ENCODE results near the gene PPCDC. TPM values are rescaled to one million over a fixed set of nuclear protein-coding genes. Genes with fewer than 3 reads are reported as not detected.

PPCDC gene
- total and polyA plus RNA-seq, 12 donors, result 17.4 to 36.4 (median 24.7) TPM

DNA sequence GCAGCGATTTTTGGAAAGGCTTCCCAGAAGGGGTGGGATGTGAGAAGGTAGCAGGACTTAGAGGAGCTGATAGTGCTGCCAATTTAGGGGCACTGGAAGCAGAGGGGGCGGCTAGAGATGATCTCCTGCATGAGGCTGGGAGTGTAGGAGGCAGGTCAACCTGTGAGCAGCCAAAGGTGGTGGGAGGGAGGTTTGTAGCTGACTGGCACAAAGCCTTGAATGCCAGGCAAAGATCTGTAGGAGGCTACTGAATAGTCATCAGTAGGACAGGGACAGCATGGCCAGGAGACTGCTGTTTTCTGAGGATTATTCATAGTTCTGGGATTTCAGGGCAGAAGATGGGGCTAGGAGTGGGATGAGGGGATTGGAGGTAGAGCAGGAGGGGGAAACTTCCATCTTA is 25.8 kb upstream of the PPCDC start:
- Histone ChIP-seq H3K27ac (no peak overlapping the region), H3K27me3 (no peaks in the 10 kb centered on the region), H3K36me3 (replicated peaks in 1 of 2) (no peaks in the 10 kb centered on the region), H3K4me3 (no peak overlapping the region), H3K9me3 (replicated peaks in 1 of 3) (no peaks in the 10 kb centered on the region), H3K4me1 (replicated peaks in 1 of 2) (peaks cover 6 to 15% of the 10 kb centered on the region in 2 donors)
- TF ChIP-seq, protein P1, sequence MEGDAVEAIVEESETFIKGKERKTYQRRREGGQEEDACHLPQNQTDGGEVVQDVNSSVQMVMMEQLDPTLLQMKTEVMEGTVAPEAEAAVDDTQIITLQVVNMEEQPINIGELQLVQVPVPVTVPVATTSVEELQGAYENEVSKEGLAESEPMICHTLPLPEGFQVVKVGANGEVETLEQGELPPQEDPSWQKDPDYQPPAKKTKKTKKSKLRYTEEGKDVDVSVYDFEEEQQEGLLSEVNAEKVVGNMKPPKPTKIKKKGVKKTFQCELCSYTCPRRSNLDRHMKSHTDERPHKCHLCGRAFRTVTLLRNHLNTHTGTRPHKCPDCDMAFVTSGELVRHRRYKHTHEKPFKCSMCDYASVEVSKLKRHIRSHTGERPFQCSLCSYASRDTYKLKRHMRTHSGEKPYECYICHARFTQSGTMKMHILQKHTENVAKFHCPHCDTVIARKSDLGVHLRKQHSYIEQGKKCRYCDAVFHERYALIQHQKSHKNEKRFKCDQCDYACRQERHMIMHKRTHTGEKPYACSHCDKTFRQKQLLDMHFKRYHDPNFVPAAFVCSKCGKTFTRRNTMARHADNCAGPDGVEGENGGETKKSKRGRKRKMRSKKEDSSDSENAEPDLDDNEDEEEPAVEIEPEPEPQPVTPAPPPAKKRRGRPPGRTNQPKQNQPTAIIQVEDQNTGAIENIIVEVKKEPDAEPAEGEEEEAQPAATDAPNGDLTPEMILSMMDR (IDR thresholded peaks at IDR 0.05), result no peak
- no peak for TF ChIP-seq POLR2A (IDR thresholded peaks at IDR 0.05)
- DNase-seq, result no peak
- intact Hi-C loops (cut with DNase I), result no loop called here
- 81 to 91% (median 87%) methylated on average over 2 of the region's 2 CpGs for WGBS, 4 donors

GRCh38 chr15:75001310-75001709 is 22.1 kb upstream of the PPCDC start:
- Histone ChIP-seq H3K27ac (no peak overlapping the region), H3K4me1 (replicated peaks in 1 of 2) (peaks cover 0 to 9% of the 10 kb centered on the region in 2 donors), H3K9me3 (replicated peaks in 1 of 3) (no peaks in the 10 kb centered on the region), H3K27me3 (no peaks in the 10 kb centered on the region), H3K36me3 (replicated peaks in 1 of 2) (no peaks in the 10 kb centered on the region), H3K4me3 (no peak overlapping the region)
- 79 to 93% (median 90%) methylated on average over 6 of the region's 6 CpGs for WGBS, 4 donors
- intact Hi-C loops (cut with DNase I), result no loop called here
- DNase-seq, result no peak
- TF ChIP-seq, protein P1 (IDR thresholded peaks at IDR 0.05), result no peak
- no peak for TF ChIP-seq POLR2A (IDR thresholded peaks at IDR 0.05)

GRCh38 chr15:75002398-75002797 is 21.0 kb upstream of the PPCDC start:
- no peaks in the 10 kb centered on the region for H3K9me3 ChIP-seq (replicated peaks in 1 of 3)
- no peak overlapping the region for H3K27ac ChIP-seq
- DNase-seq, result no peak
- H3K36me3 ChIP-seq (replicated peaks in 1 of 2), result no peaks in the 10 kb centered on the region
- intact Hi-C loops (cut with DNase I), result no loop called here
- H3K4me3 ChIP-seq, result no peak overlapping the region
- no peaks in the 10 kb centered on the region for H3K4me1 ChIP-seq (replicated peaks in 1 of 2)
- WGBS, 4 donors, result 59 to 85% (median 65%) methylated on average over 7 of the region's 7 CpGs
- TF ChIP-seq, protein P1 (IDR thresholded peaks at IDR 0.05), result no peak
- TF ChIP-seq POLR2A (IDR thresholded peaks at IDR 0.05), result no peak
- no peaks in the 10 kb centered on the region for H3K27me3 ChIP-seq

DNA sequence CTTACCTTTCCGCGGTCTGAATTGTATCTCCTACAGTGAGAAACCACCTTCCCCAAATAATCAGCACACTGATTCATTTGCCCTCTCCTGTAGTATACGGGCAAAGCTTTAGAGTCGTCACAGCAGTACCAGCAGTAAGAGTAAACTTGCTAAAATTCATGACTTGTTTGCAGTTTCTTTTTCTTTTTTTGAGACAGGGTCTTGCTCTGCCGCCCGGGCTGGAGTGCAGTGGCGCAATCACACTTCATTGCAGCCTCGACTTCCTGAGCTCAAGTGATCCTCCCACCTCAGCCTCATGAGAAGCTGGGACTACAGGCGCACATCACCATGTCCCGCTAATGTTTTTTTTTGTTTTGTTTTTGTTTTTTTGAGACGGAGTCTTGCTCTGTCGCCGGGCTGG is 16.2 kb upstream of the PPCDC start:
- DNase-seq, result no peak
- no peaks in the 10 kb centered on the region for H3K27me3 ChIP-seq
- H3K4me1 ChIP-seq (replicated peaks in 1 of 2), result no peaks in the 10 kb centered on the region
- no peaks in the 10 kb centered on the region for H3K9me3 ChIP-seq (replicated peaks in 1 of 3)
- 79 to 93% (median 84%) methylated on average over 13 of the region's 13 CpGs for WGBS, 4 donors
- no peak overlapping the region for H3K4me3 ChIP-seq
- H3K27ac ChIP-seq, result no peak overlapping the region
- intact Hi-C loops (cut with DNase I), result no loop called here
- H3K36me3 ChIP-seq (replicated peaks in 1 of 2), result no peaks in the 10 kb centered on the region
- TF ChIP-seq, protein P1 (IDR thresholded peaks at IDR 0.05), result no peak
- TF ChIP-seq POLR2A (IDR thresholded peaks at IDR 0.05), result no peak

Measured in adrenal gland (tissue), 12 donors.